Left ventricle myocardium inferior (tissue), 1 donor: ENCODE data around the gene THY1. TPM values are rescaled to one million over a fixed set of nuclear protein-coding genes. Genes with fewer than 3 reads are reported as not detected.
A peak's percentile ranks its signal among the peaks of the same experiment; 100 is the strongest.
"Not testable (repeated sequence)": the region's sequence is repeated elsewhere in the genome, so short reads cannot be mapped to it uniquely, and the experiment has no call there.

Experiments
- DNase-seq: peaks from one replicate; pipeline ENCODE4 v3.0.0-alpha.2; 2020
- H3K27ac ChIP-seq: fragments of 200-600 bp; replicated peaks from 2 replicates; pipeline ENCODE4 v1.8.0; 2021
- H3K27me3 ChIP-seq: fragments of 200-600 bp; 2 replicates; pipeline ENCODE4 v1.8.0; 2021; ENCODE audit warnings: low read depth
- H3K36me3 ChIP-seq: fragments of 200-600 bp; 2 replicates; pipeline ENCODE4 v1.8.0; 2021
- H3K4me1 ChIP-seq: fragments of 200-600 bp; 2 replicates; pipeline ENCODE4 v1.8.0; 2021
- H3K4me3 ChIP-seq: fragments of 200-600 bp; 2 replicates; pipeline ENCODE4 v1.8.0; 2021; ENCODE audit warnings: mild to moderate bottlenecking, moderate library complexity
- H3K9me3 ChIP-seq: fragments of 200-600 bp; replicated peaks from 2 replicates; pipeline ENCODE4 v1.8.0; 2021
- CTCF ChIP-seq: fragments of 200-600 bp; IDR thresholded peaks from 2 replicates; pipeline ENCODE4 v1.8.0; 2021; ENCODE audit warnings: antibody characterized with exemption, mild to moderate bottlenecking, borderline replicate concordance
- intact Hi-C: fragments of 100-400 bp; cut with micrococcal nuclease; formaldehyde crosslinking; loops from one replicate; pipeline ENCODE4 v1.11.0; 2022
- total RNA-seq: library from RNA; stranded (reverse); fragmentation: NEBNext Ultra II Directional; extraction: Animal tissue kit (Norgen Biotek cat#: 25700); gene quantifications from one replicate; pipeline ENCODE4 v1.2.1, GENCODE V29; 2021
- donor health status: DM: no; HTN: yes; CAD: no; lungs with severe emphysema.

Gene THY1
- total RNA-seq, 1 donor from 2014 or later = 0.91 TPM

- H3K36me3 ChIP-seq = no peaks in the 10 kb centered on the region
- no peaks in the 10 kb centered on the region for H3K9me3 ChIP-seq
- no peak for DNase-seq
- no peak for TF ChIP-seq CTCF
- no peaks in the 10 kb centered on the region for H3K4me1 ChIP-seq
- intact Hi-C loops = no loop called here
- no peak overlapping the region for H3K4me3 ChIP-seq
- H3K27me3 ChIP-seq = peaks cover 8% of the 10 kb centered on the region
- no peak overlapping the region for H3K27ac ChIP-seq
These were observed 34.9 kb downstream of the THY1 start for GRCh38 chr11:119388103-119388502.

DNA sequence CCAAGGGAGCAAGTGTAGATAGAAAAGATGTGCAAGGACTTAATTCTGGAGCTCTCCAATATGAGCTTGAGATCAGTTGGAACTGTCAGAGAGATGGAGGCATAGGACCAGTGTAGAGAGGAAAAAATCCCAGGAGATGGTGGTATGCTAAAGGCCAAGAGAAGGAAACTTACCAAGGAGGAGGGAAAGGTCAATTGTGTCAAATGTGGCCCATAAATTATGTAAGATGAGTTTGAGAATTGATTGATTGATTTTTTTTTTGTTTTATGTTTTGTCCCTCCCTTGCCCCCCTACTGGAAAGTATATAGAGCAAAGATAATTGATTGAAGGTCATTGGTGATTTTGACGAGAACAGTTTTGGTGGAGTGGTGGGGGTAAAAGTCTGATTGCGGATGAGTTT lies 38.6 kb downstream of the THY1 start:
- no peak for DNase-seq
- intact Hi-C loops = no loop called here
- TF ChIP-seq CTCF = no peak
- Histone ChIP-seq H3K4me1 (peaks cover 30% of the 10 kb centered on the region), H3K27ac (no peak overlapping the region), H3K4me3 (no peak overlapping the region), H3K36me3 (no peaks in the 10 kb centered on the region), H3K27me3 (peaks cover 8% of the 10 kb centered on the region), H3K9me3 (no peaks in the 10 kb centered on the region)

- intact Hi-C loops, H3K27me3 ChIP-seq, H3K4me3 ChIP-seq, H3K27ac ChIP-seq, H3K9me3 ChIP-seq, H3K36me3 ChIP-seq, DNase-seq: not testable (repeated sequence)
- H3K4me1 ChIP-seq = peaks cover 35% of the 10 kb centered on the region
These were observed 40.5 kb downstream of the THY1 start for GRCh38 chr11:119382513-119382912.

DNA sequence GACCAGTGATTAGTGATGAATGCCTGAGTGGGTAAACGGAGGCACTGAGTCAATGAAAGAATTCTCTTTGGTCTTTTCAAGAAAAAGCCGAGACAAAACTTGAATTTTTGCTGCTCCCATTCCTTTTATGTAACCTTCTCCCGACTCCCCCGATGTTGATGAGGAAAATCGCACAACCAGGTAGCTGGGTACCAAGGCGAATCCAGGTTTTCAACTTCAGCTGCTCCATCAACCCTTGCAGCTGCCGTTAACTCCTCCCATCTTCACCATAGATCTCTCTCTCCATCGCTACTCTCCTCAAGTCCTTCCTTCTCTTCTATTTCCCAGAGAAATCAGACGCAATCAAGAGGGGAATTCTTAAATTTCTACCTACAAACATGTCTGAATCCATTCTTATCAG lies 40.9 kb downstream of the THY1 start:
- no peak for DNase-seq
- Histone ChIP-seq H3K4me1 (peaks cover 39% of the 10 kb centered on the region), H3K36me3 (no peaks in the 10 kb centered on the region), H3K27me3 (peaks cover 8% of the 10 kb centered on the region), H3K4me3 (peak overlapping the region; percentile 68), H3K27ac (peak overlapping the region; percentile 95), H3K9me3 (no peaks in the 10 kb centered on the region)
- TF ChIP-seq CTCF = no peak
- intact Hi-C loops = no loop called here

- Histone ChIP-seq H3K36me3 (no peaks in the 10 kb centered on the region), H3K4me1 (peaks cover 43% of the 10 kb centered on the region), H3K4me3 (peak within 1 kb of the TSS; percentile 68), H3K9me3 (no peaks in the 10 kb centered on the region), H3K27ac (peak within 1 kb of the TSS; percentile 95), H3K27me3 (peaks cover 8% of the 10 kb centered on the region)
- TF ChIP-seq CTCF = peak; percentile 94
- peak; percentile 95 for DNase-seq
- intact Hi-C loops = no loop called here
These were observed 41.6 kb downstream of the THY1 start, which contains the start of gene USP2 for GRCh38 chr11:119381181-119381988. USP2 (minus strand) TSS chr11:119381690; CDS start chr11:119373480, 8,210 bp downstream.

DNA sequence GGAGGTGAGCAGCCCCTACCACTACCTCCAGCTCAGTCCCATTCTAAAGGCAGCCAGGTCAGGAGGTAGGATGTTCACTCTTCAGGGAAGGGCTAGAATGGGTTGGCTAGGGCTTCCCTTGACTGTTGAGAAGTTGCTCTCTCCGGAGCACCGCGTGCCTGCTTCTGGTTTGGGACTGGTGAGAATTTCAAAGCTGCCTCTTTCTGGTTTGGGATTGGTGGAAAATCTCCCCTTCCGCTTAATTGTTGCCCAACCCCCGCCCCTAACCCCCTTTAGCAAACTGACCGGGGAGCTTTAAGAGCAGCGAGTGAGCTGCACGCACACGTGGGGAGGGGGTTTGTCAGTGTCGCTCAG lies 42.2 kb downstream of the THY1 start:
- no peak for DNase-seq
- Histone ChIP-seq H3K4me1 (peaks cover 49% of the 10 kb centered on the region), H3K4me3 (peak overlapping the region; percentile 68), H3K27ac (peak overlapping the region; percentile 95), H3K36me3 (no peaks in the 10 kb centered on the region), H3K9me3 (no peaks in the 10 kb centered on the region), H3K27me3 (peaks cover 6% of the 10 kb centered on the region)
- intact Hi-C loops = no loop called here
- no peak for TF ChIP-seq CTCF
